NB4 (cell line): Measurements from ENCODE around the gene CAMK2G.

ENCODE experiments used
- MYC ChIP-seq: IDR thresholded peaks from 2 replicates; pipeline ENCODE4 v1.6.1; 2011; ENCODE audit warnings: low read depth, low read length
- POLR2A ChIP-seq: IDR thresholded peaks from 2 replicates; pipeline ENCODE4 v1.6.1; 2011; ENCODE audit warnings: mild to moderate bottlenecking; ENCODE audit not compliant: insufficient read length; ENCODE audit errors: extremely low read depth
- TF ChIP-seq, protein P1 (sequence below): IDR thresholded peaks from one replicate; pipeline ENCODE4 v1.5.1; 2012; ENCODE audit warnings: low read depth, low read length
- TF ChIP-seq, protein P2 (sequence below): IDR thresholded peaks from 2 replicates; pipeline ENCODE4 v1.6.1; 2011; ENCODE audit warnings: low read depth, low read length

DNA sequence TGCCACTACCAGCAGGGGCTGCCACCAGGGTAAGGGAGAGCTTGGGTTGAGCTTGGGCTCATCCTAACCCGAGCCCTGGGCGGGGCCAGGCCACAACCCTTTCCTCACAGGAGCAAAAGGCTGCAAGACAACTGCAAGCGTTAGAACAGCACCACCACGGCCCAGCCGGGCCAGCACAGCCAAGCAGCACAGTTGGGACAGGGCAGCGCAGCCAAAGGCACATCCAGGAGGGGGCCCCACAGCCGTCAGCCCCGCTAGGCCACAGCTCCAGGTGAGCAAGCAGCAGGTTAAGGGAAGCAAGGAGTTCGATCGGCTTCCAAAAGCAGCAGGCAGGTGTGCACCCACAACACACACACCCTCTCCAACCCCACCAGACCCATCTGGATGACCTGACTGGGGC is 56.0 kb downstream of the CAMK2G start:
- TF ChIP-seq, protein P1, sequence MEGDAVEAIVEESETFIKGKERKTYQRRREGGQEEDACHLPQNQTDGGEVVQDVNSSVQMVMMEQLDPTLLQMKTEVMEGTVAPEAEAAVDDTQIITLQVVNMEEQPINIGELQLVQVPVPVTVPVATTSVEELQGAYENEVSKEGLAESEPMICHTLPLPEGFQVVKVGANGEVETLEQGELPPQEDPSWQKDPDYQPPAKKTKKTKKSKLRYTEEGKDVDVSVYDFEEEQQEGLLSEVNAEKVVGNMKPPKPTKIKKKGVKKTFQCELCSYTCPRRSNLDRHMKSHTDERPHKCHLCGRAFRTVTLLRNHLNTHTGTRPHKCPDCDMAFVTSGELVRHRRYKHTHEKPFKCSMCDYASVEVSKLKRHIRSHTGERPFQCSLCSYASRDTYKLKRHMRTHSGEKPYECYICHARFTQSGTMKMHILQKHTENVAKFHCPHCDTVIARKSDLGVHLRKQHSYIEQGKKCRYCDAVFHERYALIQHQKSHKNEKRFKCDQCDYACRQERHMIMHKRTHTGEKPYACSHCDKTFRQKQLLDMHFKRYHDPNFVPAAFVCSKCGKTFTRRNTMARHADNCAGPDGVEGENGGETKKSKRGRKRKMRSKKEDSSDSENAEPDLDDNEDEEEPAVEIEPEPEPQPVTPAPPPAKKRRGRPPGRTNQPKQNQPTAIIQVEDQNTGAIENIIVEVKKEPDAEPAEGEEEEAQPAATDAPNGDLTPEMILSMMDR, result peak; percentile 17
- TF ChIP-seq MYC (no peak), POLR2A (no peak)
- TF ChIP-seq, protein P2, sequence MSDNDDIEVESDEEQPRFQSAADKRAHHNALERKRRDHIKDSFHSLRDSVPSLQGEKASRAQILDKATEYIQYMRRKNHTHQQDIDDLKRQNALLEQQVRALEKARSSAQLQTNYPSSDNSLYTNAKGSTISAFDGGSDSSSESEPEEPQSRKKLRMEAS, result no peak
